SK-N-SH treated with all-trans-retinoic acid at 6 μM for 48 hours (cell line): ENCODE data around the gene HIPK3.

ENCODE experiments used
- ATAC-seq: fragments of 200-7000 bp; cut with Tn5 transposase; 3 replicates; pipeline ENCODE4 v1.9.1; 2020; ENCODE audit warnings: mild to moderate bottlenecking, moderate library complexity
- ARNTL ChIP-seq: fragments of 450-650 bp; formaldehyde crosslinking; IDR thresholded peaks from 2 replicates; pipeline ENCODE4 v1.5.0; 2020; ENCODE audit warnings: low read depth, mild to moderate bottlenecking, moderate library complexity, borderline replicate concordance
- BACH2 ChIP-seq: fragments of 250-450 bp; sonication (Bioruptor Pico); IDR thresholded peaks from 2 replicates; pipeline ENCODE4 v1.9.0; 2021; ENCODE audit warnings: mild to moderate bottlenecking, borderline replicate concordance
- CSDC2 ChIP-seq: fragments of 250-450 bp; sonication (Bioruptor Pico); IDR thresholded peaks from 2 replicates; pipeline ENCODE4 v1.5.0; 2020; ENCODE audit warnings: mild to moderate bottlenecking, moderate library complexity
- ESRRG ChIP-seq: fragments of 250-450 bp; sonication (Bioruptor Pico); IDR thresholded peaks from 2 replicates; pipeline ENCODE4 v1.6.1; 2021; ENCODE audit warnings: mild to moderate bottlenecking
- OSR1 ChIP-seq: fragments of 250-450 bp; sonication (Bioruptor Pico); IDR thresholded peaks from 2 replicates; pipeline ENCODE4 v1.8.0; 2022; ENCODE audit warnings: moderate library complexity, mild to moderate bottlenecking, inconsistent platforms
- PPARA ChIP-seq: fragments of 250-450 bp; sonication (Bioruptor Pico); IDR thresholded peaks from 2 replicates; pipeline ENCODE4 v1.5.0; 2020; ENCODE audit warnings: mild to moderate bottlenecking, borderline replicate concordance
- RARB ChIP-seq: fragments of 250-450 bp; sonication (Bioruptor Pico); IDR thresholded peaks from 2 replicates; pipeline ENCODE4 v1.8.0; 2021; ENCODE audit warnings: mild to moderate bottlenecking, moderate library complexity
- SNAI2 ChIP-seq: fragments of 250-450 bp; sonication (Bioruptor Pico); IDR thresholded peaks from 2 replicates; pipeline ENCODE4 v1.5.0; 2020; ENCODE audit warnings: mild to moderate bottlenecking, moderate library complexity
- TCF4 ChIP-seq: fragments of 250-450 bp; sonication (Bioruptor Pico); IDR thresholded peaks from 2 replicates; pipeline ENCODE4 v1.8.0; 2021; ENCODE audit warnings: mild to moderate bottlenecking, moderate library complexity, borderline replicate concordance
- ZC3H10 ChIP-seq: fragments of 250-450 bp; sonication (Bioruptor Pico); IDR thresholded peaks from 2 replicates; pipeline ENCODE4 v1.5.1; 2021; ENCODE audit warnings: mild to moderate bottlenecking, moderate library complexity
- ZFP30 ChIP-seq: fragments of 450-650 bp; formaldehyde crosslinking; IDR thresholded peaks from 2 replicates; pipeline ENCODE4 v1.5.0; 2022; ENCODE audit warnings: mild to moderate bottlenecking, moderate library complexity
- ZNF70 ChIP-seq: fragments of 450-650 bp; formaldehyde crosslinking; IDR thresholded peaks from 2 replicates; pipeline ENCODE4 v1.5.0; 2020; ENCODE audit warnings: mild to moderate bottlenecking, moderate library complexity
- TF ChIP-seq, protein P1 (sequence below): fragments of 250-450 bp; sonication (Bioruptor Pico); IDR thresholded peaks from 2 replicates; pipeline ENCODE4 v1.5.0; 2020; ENCODE audit warnings: mild to moderate bottlenecking, moderate library complexity
- TF ChIP-seq, protein P2 (sequence below): fragments of 250-450 bp; sonication (Bioruptor Pico); IDR thresholded peaks from 2 replicates; pipeline ENCODE4 v1.8.0; 2021; ENCODE audit warnings: low read depth, mild to moderate bottlenecking, moderate library complexity, borderline replicate concordance
- TF ChIP-seq, protein P3 (sequence below): fragments of 250-450 bp; sonication (Bioruptor Pico); IDR thresholded peaks from 2 replicates; pipeline ENCODE4 v1.5.1; 2020; ENCODE audit warnings: low read depth, mild to moderate bottlenecking, moderate library complexity
- TF ChIP-seq, protein P4 (sequence below): fragments of 250-450 bp; sonication (Bioruptor Pico); IDR thresholded peaks from 2 replicates; pipeline ENCODE4 v1.5.1; 2021; ENCODE audit warnings: mild to moderate bottlenecking, moderate library complexity
- TF ChIP-seq, protein P5 (sequence below): fragments of 250-450 bp; sonication (Bioruptor Pico); IDR thresholded peaks from 2 replicates; pipeline ENCODE4 v1.8.0; 2020; ENCODE audit warnings: mild to moderate bottlenecking, moderate library complexity, borderline replicate concordance

Gene HIPK3

DNA sequence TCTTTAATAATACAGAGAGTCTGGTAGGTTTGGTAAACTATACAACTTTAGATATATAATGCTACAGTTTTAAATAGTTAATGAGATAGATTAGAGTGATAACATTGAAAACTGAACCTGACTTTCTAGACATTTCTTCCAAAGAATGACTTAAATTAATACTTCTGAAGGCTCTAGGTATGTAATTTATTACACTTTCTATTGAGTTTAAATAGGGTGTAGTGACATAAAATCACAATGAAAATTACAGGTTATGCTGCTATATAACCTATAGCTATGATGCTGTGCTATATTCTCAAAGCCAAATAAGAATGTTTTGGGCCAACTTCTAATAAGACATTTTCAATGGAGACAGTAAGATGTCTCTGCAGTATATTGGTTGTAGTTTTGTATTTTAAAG is 7.7 kb downstream of the HIPK3 start:
- no peak for ATAC-seq
- TF ChIP-seq, protein P1, sequence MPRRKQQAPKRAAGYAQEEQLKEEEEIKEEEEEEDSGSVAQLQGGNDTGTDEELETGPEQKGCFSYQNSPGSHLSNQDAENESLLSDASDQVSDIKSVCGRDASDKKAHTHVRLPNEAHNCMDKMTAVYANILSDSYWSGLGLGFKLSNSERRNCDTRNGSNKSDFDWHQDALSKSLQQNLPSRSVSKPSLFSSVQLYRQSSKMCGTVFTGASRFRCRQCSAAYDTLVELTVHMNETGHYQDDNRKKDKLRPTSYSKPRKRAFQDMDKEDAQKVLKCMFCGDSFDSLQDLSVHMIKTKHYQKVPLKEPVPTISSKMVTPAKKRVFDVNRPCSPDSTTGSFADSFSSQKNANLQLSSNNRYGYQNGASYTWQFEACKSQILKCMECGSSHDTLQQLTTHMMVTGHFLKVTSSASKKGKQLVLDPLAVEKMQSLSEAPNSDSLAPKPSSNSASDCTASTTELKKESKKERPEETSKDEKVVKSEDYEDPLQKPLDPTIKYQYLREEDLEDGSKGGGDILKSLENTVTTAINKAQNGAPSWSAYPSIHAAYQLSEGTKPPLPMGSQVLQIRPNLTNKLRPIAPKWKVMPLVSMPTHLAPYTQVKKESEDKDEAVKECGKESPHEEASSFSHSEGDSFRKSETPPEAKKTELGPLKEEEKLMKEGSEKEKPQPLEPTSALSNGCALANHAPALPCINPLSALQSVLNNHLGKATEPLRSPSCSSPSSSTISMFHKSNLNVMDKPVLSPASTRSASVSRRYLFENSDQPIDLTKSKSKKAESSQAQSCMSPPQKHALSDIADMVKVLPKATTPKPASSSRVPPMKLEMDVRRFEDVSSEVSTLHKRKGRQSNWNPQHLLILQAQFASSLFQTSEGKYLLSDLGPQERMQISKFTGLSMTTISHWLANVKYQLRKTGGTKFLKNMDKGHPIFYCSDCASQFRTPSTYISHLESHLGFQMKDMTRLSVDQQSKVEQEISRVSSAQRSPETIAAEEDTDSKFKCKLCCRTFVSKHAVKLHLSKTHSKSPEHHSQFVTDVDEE (CRISPR knock-in tag): no peak
- no peak for TF ChIP-seq TCF4 (CRISPR knock-in tag)
- no peak for TF ChIP-seq ESRRG (CRISPR knock-in tag)
- TF ChIP-seq ZFP30 (CRISPR knock-in tag): no peak
- no peak for TF ChIP-seq CSDC2 (CRISPR knock-in tag)
- TF ChIP-seq, all 23 proteins: peak for 0

DNA sequence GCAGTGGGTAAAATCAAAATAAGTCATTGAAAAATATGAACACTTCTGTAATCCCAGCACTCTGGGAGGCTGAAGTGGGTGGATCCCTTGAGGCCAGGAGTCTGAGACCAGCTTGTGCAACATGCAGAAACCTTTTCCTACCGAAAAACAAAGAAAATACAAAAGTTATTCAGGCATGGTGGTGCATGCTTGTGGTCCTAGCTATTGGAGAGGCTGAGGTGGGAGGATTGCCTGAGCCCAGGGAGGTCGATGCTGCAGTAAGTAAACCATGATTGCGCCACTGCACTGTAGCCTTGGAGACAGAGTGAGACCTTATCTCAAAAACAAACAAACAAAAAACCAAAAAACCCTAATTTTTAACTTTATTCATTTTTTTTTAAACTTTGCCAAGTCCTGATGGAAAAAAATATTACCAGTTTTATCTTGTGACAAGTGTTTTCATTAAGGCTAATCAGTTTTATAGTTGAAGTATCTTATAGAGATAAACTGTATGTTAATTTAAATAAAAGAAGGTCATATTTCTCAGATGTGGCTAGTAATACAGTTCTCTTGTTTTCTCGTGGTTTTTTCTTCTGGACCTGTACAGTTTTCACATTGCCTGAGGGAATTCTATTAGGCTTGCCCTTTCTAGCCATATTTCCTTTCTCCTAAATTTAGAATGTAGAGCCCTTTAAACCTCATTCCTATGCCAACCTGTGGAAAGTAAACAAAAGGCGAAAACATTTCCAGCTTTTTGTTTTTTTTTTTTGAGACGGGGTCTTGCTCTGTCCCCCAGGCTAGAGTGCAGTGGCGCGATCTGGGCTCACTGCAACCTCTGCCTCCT is 9.4 kb downstream of the HIPK3 start:
- TF ChIP-seq ZNF70 (CRISPR knock-in tag) (no peak), SNAI2 (no peak)
- peak; percentile 36; the same call in 1 of the 3 replicates for ATAC-seq

DNA sequence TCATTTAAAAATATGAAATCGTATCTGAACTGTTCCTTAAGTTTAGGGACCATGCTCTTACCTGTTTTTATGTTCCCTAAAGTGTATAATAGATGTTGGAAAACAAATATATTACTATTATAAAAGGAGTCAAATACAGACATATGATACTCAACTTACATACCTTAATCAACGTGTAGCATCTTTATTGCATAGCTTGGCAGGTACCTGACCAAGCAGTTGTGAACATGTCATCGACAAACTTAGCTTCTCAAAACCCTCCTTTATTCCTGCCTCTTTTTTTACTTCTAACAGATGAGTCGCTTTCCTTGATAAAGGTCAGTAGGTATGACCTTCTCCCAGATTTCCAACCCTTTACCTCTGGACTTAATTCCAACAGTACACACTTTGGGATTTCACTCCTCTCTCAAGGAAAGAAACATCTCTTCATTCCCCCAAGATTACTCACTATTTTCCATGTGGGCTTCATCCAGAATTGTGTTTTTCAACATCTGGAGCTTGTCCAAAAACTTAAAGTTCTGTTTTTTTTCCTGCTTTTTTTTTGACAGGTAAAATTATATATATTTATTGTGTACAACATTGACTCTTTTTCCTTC is 11.9 kb downstream of the HIPK3 start:
- peak; percentile 58 for ATAC-seq
- TF ChIP-seq ESRRG (CRISPR knock-in tag) (no peak), PPARA (CRISPR knock-in tag) (no peak), OSR1 (CRISPR knock-in tag) (no peak), ARNTL (CRISPR knock-in tag) (no peak), RARB (CRISPR knock-in tag) (no peak), TCF4 (CRISPR knock-in tag) (no peak), BACH2 (CRISPR knock-in tag) (no peak), SNAI2 (no peak), ZC3H10 (CRISPR knock-in tag) (no peak)
- TF ChIP-seq, protein P2, sequence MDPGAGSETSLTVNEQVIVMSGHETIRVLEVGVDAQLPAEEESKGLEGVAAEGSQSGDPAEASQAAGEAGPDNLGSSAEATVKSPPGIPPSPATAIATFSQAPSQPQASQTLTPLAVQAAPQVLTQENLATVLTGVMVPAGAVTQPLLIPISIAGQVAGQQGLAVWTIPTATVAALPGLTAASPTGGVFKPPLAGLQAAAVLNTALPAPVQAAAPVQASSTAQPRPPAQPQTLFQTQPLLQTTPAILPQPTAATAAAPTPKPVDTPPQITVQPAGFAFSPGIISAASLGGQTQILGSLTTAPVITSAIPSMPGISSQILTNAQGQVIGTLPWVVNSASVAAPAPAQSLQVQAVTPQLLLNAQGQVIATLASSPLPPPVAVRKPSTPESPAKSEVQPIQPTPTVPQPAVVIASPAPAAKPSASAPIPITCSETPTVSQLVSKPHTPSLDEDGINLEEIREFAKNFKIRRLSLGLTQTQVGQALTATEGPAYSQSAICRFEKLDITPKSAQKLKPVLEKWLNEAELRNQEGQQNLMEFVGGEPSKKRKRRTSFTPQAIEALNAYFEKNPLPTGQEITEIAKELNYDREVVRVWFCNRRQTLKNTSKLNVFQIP: no peak
- TF ChIP-seq, protein P1 (CRISPR knock-in tag): no peak
- TF ChIP-seq, protein P3, sequence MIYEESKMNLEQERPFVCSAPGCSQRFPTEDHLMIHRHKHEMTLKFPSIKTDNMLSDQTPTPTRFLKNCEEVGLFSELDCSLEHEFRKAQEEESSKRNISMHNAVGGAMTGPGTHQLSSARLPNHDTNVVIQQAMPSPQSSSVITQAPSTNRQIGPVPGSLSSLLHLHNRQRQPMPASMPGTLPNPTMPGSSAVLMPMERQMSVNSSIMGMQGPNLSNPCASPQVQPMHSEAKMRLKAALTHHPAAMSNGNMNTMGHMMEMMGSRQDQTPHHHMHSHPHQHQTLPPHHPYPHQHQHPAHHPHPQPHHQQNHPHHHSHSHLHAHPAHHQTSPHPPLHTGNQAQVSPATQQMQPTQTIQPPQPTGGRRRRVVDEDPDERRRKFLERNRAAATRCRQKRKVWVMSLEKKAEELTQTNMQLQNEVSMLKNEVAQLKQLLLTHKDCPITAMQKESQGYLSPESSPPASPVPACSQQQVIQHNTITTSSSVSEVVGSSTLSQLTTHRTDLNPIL (CRISPR knock-in tag): no peak
- TF ChIP-seq, protein P4, sequence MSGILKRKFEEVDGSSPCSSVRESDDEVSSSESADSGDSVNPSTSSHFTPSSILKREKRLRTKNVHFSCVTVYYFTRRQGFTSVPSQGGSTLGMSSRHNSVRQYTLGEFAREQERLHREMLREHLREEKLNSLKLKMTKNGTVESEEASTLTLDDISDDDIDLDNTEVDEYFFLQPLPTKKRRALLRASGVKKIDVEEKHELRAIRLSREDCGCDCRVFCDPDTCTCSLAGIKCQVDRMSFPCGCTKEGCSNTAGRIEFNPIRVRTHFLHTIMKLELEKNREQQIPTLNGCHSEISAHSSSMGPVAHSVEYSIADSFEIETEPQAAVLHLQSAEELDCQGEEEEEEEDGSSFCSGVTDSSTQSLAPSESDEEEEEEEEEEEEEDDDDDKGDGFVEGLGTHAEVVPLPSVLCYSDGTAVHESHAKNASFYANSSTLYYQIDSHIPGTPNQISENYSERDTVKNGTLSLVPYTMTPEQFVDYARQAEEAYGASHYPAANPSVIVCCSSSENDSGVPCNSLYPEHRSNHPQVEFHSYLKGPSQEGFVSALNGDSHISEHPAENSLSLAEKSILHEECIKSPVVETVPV: no peak
- TF ChIP-seq, protein P5, sequence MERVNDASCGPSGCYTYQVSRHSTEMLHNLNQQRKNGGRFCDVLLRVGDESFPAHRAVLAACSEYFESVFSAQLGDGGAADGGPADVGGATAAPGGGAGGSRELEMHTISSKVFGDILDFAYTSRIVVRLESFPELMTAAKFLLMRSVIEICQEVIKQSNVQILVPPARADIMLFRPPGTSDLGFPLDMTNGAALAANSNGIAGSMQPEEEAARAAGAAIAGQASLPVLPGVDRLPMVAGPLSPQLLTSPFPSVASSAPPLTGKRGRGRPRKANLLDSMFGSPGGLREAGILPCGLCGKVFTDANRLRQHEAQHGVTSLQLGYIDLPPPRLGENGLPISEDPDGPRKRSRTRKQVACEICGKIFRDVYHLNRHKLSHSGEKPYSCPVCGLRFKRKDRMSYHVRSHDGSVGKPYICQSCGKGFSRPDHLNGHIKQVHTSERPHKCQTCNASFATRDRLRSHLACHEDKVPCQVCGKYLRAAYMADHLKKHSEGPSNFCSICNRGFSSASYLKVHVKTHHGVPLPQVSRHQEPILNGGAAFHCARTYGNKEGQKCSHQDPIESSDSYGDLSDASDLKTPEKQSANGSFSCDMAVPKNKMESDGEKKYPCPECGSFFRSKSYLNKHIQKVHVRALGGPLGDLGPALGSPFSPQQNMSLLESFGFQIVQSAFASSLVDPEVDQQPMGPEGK (CRISPR knock-in tag): no peak
